Ovary (tissue), 9 donors: Measurements from ENCODE around the gene ANAPC16. TPM values are rescaled to one million over a fixed set of nuclear protein-coding genes. Genes with fewer than 3 reads are reported as not detected.

ENCODE experiments used
- DNase-seq, 5 donors: peaks; one replicate each; pipeline ENCODE4 v3.0.0-alpha.2; 2019 to 2020
- H3K27ac ChIP-seq, 2 donors: fragments of 200-600 bp; one replicate each; pipeline versions ENCODE4 v1.5.1 to v1.8.0; 2019 to 2022
- H3K27me3 ChIP-seq: fragments of 200-600 bp; one replicate; pipeline ENCODE4 v1.8.0; 2022
- H3K36me3 ChIP-seq: fragments of 200-600 bp; sonication (generic); one replicate; pipeline ENCODE4 v1.5.1; 2019
- H3K4me1 ChIP-seq: one replicate; pipeline ENCODE4 v1.8.1; 2013; ENCODE audit warnings: mild to moderate bottlenecking, moderate library complexity; ENCODE audit not compliant: insufficient read depth
- H3K4me3 ChIP-seq: fragments of 200-600 bp; sonication (generic); one replicate; pipeline ENCODE4 v1.5.1; 2017
- H3K9me3 ChIP-seq, 2 donors: fragments of 200-600 bp in 1 of 2; sonication (generic) in 1 of 2; one replicate each; pipeline versions ENCODE4 v1.5.1 to v1.8.1; 2013 to 2019; ENCODE audit warnings: mild to moderate bottlenecking in 1 of 2, moderate library complexity in 1 of 2
- EP300 ChIP-seq: sonication (generic); formaldehyde crosslinking; IDR thresholded peaks from one replicate; pipeline ENCODE4 v1.6.1; 2017; ENCODE audit warnings: antibody characterized with exemption
- POLR2A ChIP-seq: fragments of 450-650 bp; IDR thresholded peaks from one replicate; pipeline ENCODE4 v1.6.1; 2017; ENCODE audit warnings: antibody characterized with exemption, mild to moderate bottlenecking, moderate library complexity
- WGBS, 3 donors: extraction: QIAGEN DNeasy Blood & Tissue Kit in 1 of 3; methylation state at CpG; one replicate each; pipeline versions ENCODE4 v1.1.5 to v1.1.7; 2013 to 2017; 5-methylcytosine and 5-hydroxymethylcytosine counted together
- intact Hi-C, 4 donors: fragments of 100-400 bp; cut with DNase I; formaldehyde crosslinking; loops; one replicate each; pipeline versions ENCODE4 v1.11.0 to v1.15.1; 2022 to 2023
- polyA plus RNA-seq, 2 donors: library from polyadenylated mRNA; stranded (reverse); fragments of 200-250 nt in 1 of 2; fragments of 350-450 nt in 1 of 2; fragmentation: Illumina TruSeq in 1 of 2; extraction: RNeasy Lipid Tissue Mini Kit (QIAGEN cat#74804) in 1 of 2; gene quantifications; one replicate each; pipeline ENCODE4 v1.2.3, GENCODE V29; 2013 to 2014
- total RNA-seq, 7 donors: library from RNA; depleted of rRNA in 2 of 7; stranded (reverse); fragments of >200 nt in 2 of 7; fragmentation: NEBNext Ultra II Directional in 3 of 7; extraction: Animal tissue kit (Norgen Biotek cat#: 25700) in 3 of 7; gene quantifications; one replicate each; pipeline versions ENCODE4 v1.1.0 to v1.2.4, GENCODE V29; 2016 to 2023
- TF ChIP-seq, protein P1 (sequence below), 3 donors: fragments of 450-650 bp in 2 of 3; fragments of 200-600 bp in 1 of 3; IDR thresholded peaks; one replicate each; pipeline versions ENCODE4 v1.5.1 to v1.8.0; 2016 to 2022; ENCODE audit warnings: antibody characterized with exemption in 3 of 3, mild to moderate bottlenecking in 1 of 3
- donor health status: DM: no; HTN: no; CAD: no; lungs with moderate emphysema.
- donor health status: DM: no; HTN: no; CAD: no.
- donor health status: Bipolar disorder and iron deficiency.
- donor health status: DM: yes; HTN: yes; CAD: no.
- donor health status: DM: no; HTN: no; CAD: no.
- donor health status: DM: yes; HTN: yes; CAD: no.

Gene ANAPC16
- total and polyA plus RNA-seq, 9 donors: 71.6 to 160 (median 120) TPM

DNA sequence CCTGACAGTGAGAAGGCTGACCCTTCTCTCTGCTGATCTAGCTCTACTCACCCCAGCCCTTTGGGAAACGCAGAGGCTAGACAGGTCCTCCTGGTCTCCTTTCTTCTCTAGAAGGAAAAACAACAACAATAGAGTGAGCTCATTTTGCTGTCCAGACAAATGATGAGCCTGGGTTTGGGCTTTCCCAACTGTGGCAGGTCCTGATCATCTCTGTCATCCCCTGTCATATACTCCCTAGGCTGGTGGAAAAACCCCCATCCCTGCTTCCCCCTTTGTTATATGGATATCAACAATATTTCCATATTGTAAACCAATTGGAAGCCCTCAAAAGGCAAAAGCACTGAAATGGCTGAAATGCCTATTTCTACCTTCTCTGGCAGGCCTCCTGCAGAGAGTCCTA is 48.7 kb downstream of the ANAPC16 start:
- Histone ChIP-seq H3K4me1 (peaks cover 14% of the 10 kb centered on the region), H3K36me3 (no peaks in the 10 kb centered on the region), H3K27me3 (no peaks in the 10 kb centered on the region), H3K4me3 (no peak overlapping the region), H3K27ac (no peak overlapping the region), H3K9me3 (no peaks in the 10 kb centered on the region)
- DNase-seq: no peak
- intact Hi-C loops: no loop called here
- WGBS, 3 donors: 89 to 97% (median 96%) methylated on average over 1 of the region's 1 CpG
- TF ChIP-seq POLR2A (no peak), EP300 (no peak)
- TF ChIP-seq, protein P1, sequence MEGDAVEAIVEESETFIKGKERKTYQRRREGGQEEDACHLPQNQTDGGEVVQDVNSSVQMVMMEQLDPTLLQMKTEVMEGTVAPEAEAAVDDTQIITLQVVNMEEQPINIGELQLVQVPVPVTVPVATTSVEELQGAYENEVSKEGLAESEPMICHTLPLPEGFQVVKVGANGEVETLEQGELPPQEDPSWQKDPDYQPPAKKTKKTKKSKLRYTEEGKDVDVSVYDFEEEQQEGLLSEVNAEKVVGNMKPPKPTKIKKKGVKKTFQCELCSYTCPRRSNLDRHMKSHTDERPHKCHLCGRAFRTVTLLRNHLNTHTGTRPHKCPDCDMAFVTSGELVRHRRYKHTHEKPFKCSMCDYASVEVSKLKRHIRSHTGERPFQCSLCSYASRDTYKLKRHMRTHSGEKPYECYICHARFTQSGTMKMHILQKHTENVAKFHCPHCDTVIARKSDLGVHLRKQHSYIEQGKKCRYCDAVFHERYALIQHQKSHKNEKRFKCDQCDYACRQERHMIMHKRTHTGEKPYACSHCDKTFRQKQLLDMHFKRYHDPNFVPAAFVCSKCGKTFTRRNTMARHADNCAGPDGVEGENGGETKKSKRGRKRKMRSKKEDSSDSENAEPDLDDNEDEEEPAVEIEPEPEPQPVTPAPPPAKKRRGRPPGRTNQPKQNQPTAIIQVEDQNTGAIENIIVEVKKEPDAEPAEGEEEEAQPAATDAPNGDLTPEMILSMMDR (IDR thresholded peaks at IDR 0.05): no peak

- H3K36me3 ChIP-seq: no peaks in the 10 kb centered on the region
- no peak for TF ChIP-seq POLR2A
- TF ChIP-seq, protein P1 (IDR thresholded peaks at IDR 0.05): no peak
- TF ChIP-seq EP300: no peak
- H3K27me3 ChIP-seq: no peaks in the 10 kb centered on the region
- no peak overlapping the region for H3K4me3 ChIP-seq
- WGBS, 3 donors: 79 to 80% (median 79%) methylated on average over 6 of the region's 6 CpGs
- intact Hi-C loops: no loop called here
- no peaks in the 10 kb centered on the region for H3K9me3 ChIP-seq
- H3K4me1 ChIP-seq: peaks cover 5% of the 10 kb centered on the region
- DNase-seq: no peak
- peak overlapping the region in 1 of 2 donors; percentile 23 for H3K27ac ChIP-seq
Measured at GRCh38 chr10:72265508-72265907, 49.7 kb downstream of the ANAPC16 start.

GRCh38 chr10:72265990-72266865 is 50.4 kb downstream of the ANAPC16 start:
- WGBS, 3 donors: 92 to 93% (median 93%) methylated on average over 11 of the region's 11 CpGs

GRCh38 chr10:72267381-72267780 is 51.6 kb downstream of the ANAPC16 start:
- Histone ChIP-seq H3K36me3 (no peaks in the 10 kb centered on the region), H3K4me1 (no peaks in the 10 kb centered on the region), H3K27me3 (no peaks in the 10 kb centered on the region), H3K4me3 (no peak overlapping the region), H3K27ac (no peak overlapping the region), H3K9me3 (no peaks in the 10 kb centered on the region)
- no peak for DNase-seq
- TF ChIP-seq, protein P1 (IDR thresholded peaks at IDR 0.05): no peak
- TF ChIP-seq POLR2A: no peak
- TF ChIP-seq EP300: no peak
- intact Hi-C loops: no loop called here
- WGBS, 3 donors: 65 to 74% (median 68%) methylated on average over 6 of the region's 6 CpGs

More at GRCh38 chr10:72265990-72266865, 50.4 kb downstream of the ANAPC16 start:
- Histone ChIP-seq H3K9me3 (no peaks in the 10 kb centered on the region), H3K27me3 (no peaks in the 10 kb centered on the region), H3K4me3 (no peak overlapping the region), H3K27ac (peak overlapping the region in 1 of 2 donors; percentile 23), H3K36me3 (no peaks in the 10 kb centered on the region), H3K4me1 (peaks cover 4% of the 10 kb centered on the region)
- TF ChIP-seq POLR2A (no peak), EP300 (no peak)
- TF ChIP-seq, protein P1 (IDR thresholded peaks at IDR 0.05): no peak
- intact Hi-C loops: no loop called here
- no peak for DNase-seq
